GM12878 (cell line): ENCODE data around the gene PCCA. TPM values are rescaled to one million over a fixed set of nuclear protein-coding genes. Genes with fewer than 3 reads are reported as not detected.

Experiments used
- ATAC-seq: fragments of 200-7000 bp; cut with Tn5 transposase; 3 replicates; pipeline ENCODE4 v1.9.1; 2020; ENCODE audit warnings: mild to moderate bottlenecking, moderate library complexity
- BruUV-seq: library from RNA; stranded (reverse); fragments of 400-500 nt; replicated peaks from 2 replicates; lab custom pipeline; 2021; lab: Mats Ljungman, UMichigan
- CTCF ChIA-PET: fragments of 300-600 bp; sonication (Branson Sonifier 250); formaldehyde crosslinking; extraction: SDS; loops from one replicate; lab custom pipeline; 2021; ENCODE audit warnings: inconsistent platforms; lab: Yijun Ruan, JAX
- POLR2A ChIA-PET: fragments of 350-600 bp; formaldehyde crosslinking; extraction: SDS; loops from one replicate; lab custom pipeline; 2021; ENCODE audit warnings: inconsistent platforms; lab: Charles Lee
- RAD21 ChIA-PET: fragments of 300-600 bp; sonication (Branson Sonifier 250); formaldehyde crosslinking; loops from one replicate; lab custom pipeline; 2023; ENCODE audit warnings: antibody characterized with exemption; ENCODE audit not compliant: unreplicated experiment; lab: Charles Lee
- SMC1A ChIA-PET: fragments of 300-600 bp; sonication (Branson Sonifier 250); formaldehyde crosslinking; loops from one replicate; lab custom pipeline; 2023; ENCODE audit not compliant: unreplicated experiment, uncharacterized antibody; lab: Charles Lee
- DNase-seq: peaks from one replicate; pipeline ENCODE4 v3.0.0-alpha.2; 2011; ENCODE audit warnings: low read depth, low spot score
- FAIRE-seq: peaks from 3 replicates; lab custom pipeline; 2011; peaks lifted over from hg19 to GRCh38; lab: Jason Lieb, UNC
- H2AFZ ChIP-seq: 2 replicates; pipeline ENCODE4 v1.6.0; 2011; ENCODE audit warnings: low read depth, low read length, control low read depth; ENCODE audit not compliant: control insufficient read depth
- H3K27ac ChIP-seq: 2 replicates; pipeline ENCODE4 v1.5.1; 2011; ENCODE audit warnings: control low read depth; ENCODE audit not compliant: control insufficient read depth, insufficient read depth
- H3K27me3 ChIP-seq, 2 experiments: replicated peaks in 1 of 2; 2 replicates each; pipeline versions ENCODE4 v1.6.0 to v1.6.1; 2011; ENCODE audit warnings: low read length in 1 of 2; ENCODE audit not compliant: control insufficient read depth in 2 of 2, insufficient read depth in 2 of 2
- H3K36me3 ChIP-seq, 2 experiments: 2 replicates each; pipeline ENCODE4 v1.5.1; 2011; ENCODE audit warnings: low read length in 1 of 2; ENCODE audit not compliant: control insufficient read depth in 2 of 2, insufficient read depth in 2 of 2
- H3K4me1 ChIP-seq: 2 replicates; pipeline ENCODE4 v1.6.1; 2011; ENCODE audit warnings: mild to moderate bottlenecking, low read length, moderate library complexity, mixed read lengths; ENCODE audit not compliant: control insufficient read depth, insufficient read depth
- H3K4me2 ChIP-seq: 2 replicates; pipeline ENCODE4 v1.6.0; 2011; ENCODE audit warnings: control low read depth; ENCODE audit not compliant: control insufficient read depth, insufficient read depth
- H3K4me3 ChIP-seq: fragments of 200-600 bp; sonication (generic); 2 replicates; pipeline ENCODE4 v1.5.1; 2016
- H3K79me2 ChIP-seq: 2 replicates; pipeline ENCODE4 v1.6.0; 2011; ENCODE audit warnings: low read length; ENCODE audit not compliant: control insufficient read depth, insufficient read depth
- H3K9ac ChIP-seq: 2 replicates; pipeline ENCODE4 v1.8.0; 2011; ENCODE audit warnings: low read length, control low read depth, mixed read lengths; ENCODE audit not compliant: control insufficient read depth, insufficient read depth
- H3K9me3 ChIP-seq: replicated peaks from 3 replicates; pipeline ENCODE4 v1.5.1; 2011; ENCODE audit warnings: mild to moderate bottlenecking, low read length; ENCODE audit not compliant: control insufficient read depth, insufficient read depth
- H4K20me1 ChIP-seq: 2 replicates; pipeline ENCODE4 v1.6.0; 2011; ENCODE audit not compliant: control insufficient read depth, insufficient read depth
- BCL11A ChIP-seq: IDR thresholded peaks from 2 replicates; pipeline ENCODE4 v1.6.1; 2011; ENCODE audit warnings: low read depth, low read length
- HDAC6 ChIP-seq: fragments of 200-600 bp; sonication (generic); IDR thresholded peaks from one replicate; pipeline ENCODE4 v1.8.0; 2017; ENCODE audit warnings: antibody characterized with exemption; ENCODE audit not compliant: unreplicated experiment
- IRF4 ChIP-seq: IDR thresholded peaks from 2 replicates; pipeline ENCODE4 v1.6.1; 2011; ENCODE audit warnings: low read depth, low read length
- NBN ChIP-seq: fragments of 450-650 bp; IDR thresholded peaks from 2 replicates; pipeline ENCODE4 v1.6.1; 2016
- NFIC ChIP-seq: IDR thresholded peaks from 2 replicates; pipeline ENCODE4 v1.6.1; 2012; ENCODE audit warnings: low read depth, mild to moderate bottlenecking, inconsistent platforms, low read length, moderate library complexity
- PML ChIP-seq: IDR thresholded peaks from 2 replicates; pipeline ENCODE4 v1.6.1; 2012; ENCODE audit warnings: low read length, inconsistent platforms
- POLR2AphosphoS2 ChIP-seq: IDR thresholded peaks from 2 replicates; pipeline ENCODE4 v1.6.1; 2011; ENCODE audit warnings: low read depth, mild to moderate bottlenecking, low read length, improper control_type of control experiment, moderate library complexity
- RB1 ChIP-seq: fragments of 450-650 bp; formaldehyde crosslinking; IDR thresholded peaks from 2 replicates; pipeline ENCODE4 v1.6.1; 2017; ENCODE audit warnings: mild to moderate bottlenecking, borderline replicate concordance
- SUPT20H ChIP-seq: IDR thresholded peaks from 2 replicates; pipeline ENCODE4 v1.6.1; 2011; ENCODE audit warnings: low read depth, mild to moderate bottlenecking, low read length, moderate library complexity, borderline replicate concordance; ENCODE audit not compliant: control insufficient read depth
- ZNF24 ChIP-seq: fragments of 450-650 bp; IDR thresholded peaks from 2 replicates; pipeline ENCODE4 v1.6.1; 2017; ENCODE audit warnings: antibody characterized with exemption, mild to moderate bottlenecking
- WGBS: methylation state at CpG from one replicate; pipeline ENCODE4 v1.1.6; 2016; ENCODE audit warnings: low lambda C conversion rate; ENCODE audit not compliant: insufficient replicate concordance, insufficient coverage; ENCODE audit errors: missing lambda C conversion rate; 5-methylcytosine and 5-hydroxymethylcytosine counted together
- in situ Hi-C: fragments of 300-500 bp; cut with MboI; formaldehyde crosslinking; loops from 9 replicates; pipeline ENCODE4 v1.14.3; 2018; ENCODE audit warnings: mixed read lengths
- intact Hi-C: fragments of 100-400 bp; cut with micrococcal nuclease; formaldehyde crosslinking; loops from one replicate; pipeline ENCODE4 v1.14.2; 2022; ENCODE audit not compliant: unreplicated experiment
- polyA plus RNA-seq, 11 experiments: library from polyadenylated mRNA; depleted of rRNA in 4 of 11; unstranded in 6 of 11; stranded (reverse) in 5 of 11; fragments of >200 nt; fragmentation: Nextera tagmentation in 4 of 11; fragmentation: Illumina TruSeq in 1 of 11; extraction: Ambion mirVana in 4 of 11; extraction: Trizol in 1 of 11; gene quantifications; 1 replicate in 1 of 11; 2 replicates in 10 of 11; pipeline versions ENCODE4 v1.2.1 to v1.2.3, GENCODE V29; 2011 to 2016; ENCODE audit warnings: inconsistent platforms in 2 of 11, missing spikeins in 2 of 11, low read depth in 1 of 11
- total RNA-seq, 4 experiments: library from RNA; depleted of rRNA in 3 of 4; stranded (reverse); fragments of >200 nt in 3 of 4; fragmentation: Illumina TruSeq in 1 of 4; extraction: Trizol in 1 of 4; gene quantifications; 2 replicates each; pipeline versions ENCODE4 v1.2.1 to v1.2.3, GENCODE V29; 2013 to 2021
- TF ChIP-seq, protein P1 (sequence below): IDR thresholded peaks from 2 replicates; pipeline ENCODE4 v1.6.1; 2012; ENCODE audit warnings: low read depth, low read length, improper control_type of control experiment
- TF ChIP-seq, protein P2 (sequence below): fragments of 450-650 bp; IDR thresholded peaks from 2 replicates; pipeline ENCODE4 v1.6.1; 2017; ENCODE audit warnings: mild to moderate bottlenecking
- TF ChIP-seq, protein P3 (sequence below): fragments of 450-650 bp; IDR thresholded peaks from 2 replicates; pipeline ENCODE4 v1.6.1; 2016; ENCODE audit warnings: mild to moderate bottlenecking
- TF ChIP-seq, protein P4 (sequence below): fragments of 450-650 bp; IDR thresholded peaks from 2 replicates; pipeline ENCODE4 v1.6.1; 2016; ENCODE audit warnings: mild to moderate bottlenecking, moderate library complexity, borderline replicate concordance
- TF ChIP-seq, protein P5 (sequence below): IDR thresholded peaks from 2 replicates; pipeline ENCODE4 v1.6.1; 2012; ENCODE audit warnings: low read depth, low read length, improper control_type of control experiment

Gene PCCA
- total and polyA plus RNA-seq, 10 of the 15 experiments (the other 5 are each of a cell fraction or from before 2014, with no cell fraction given) = 5.9 to 18.2 (median 12.4) TPM

DNA sequence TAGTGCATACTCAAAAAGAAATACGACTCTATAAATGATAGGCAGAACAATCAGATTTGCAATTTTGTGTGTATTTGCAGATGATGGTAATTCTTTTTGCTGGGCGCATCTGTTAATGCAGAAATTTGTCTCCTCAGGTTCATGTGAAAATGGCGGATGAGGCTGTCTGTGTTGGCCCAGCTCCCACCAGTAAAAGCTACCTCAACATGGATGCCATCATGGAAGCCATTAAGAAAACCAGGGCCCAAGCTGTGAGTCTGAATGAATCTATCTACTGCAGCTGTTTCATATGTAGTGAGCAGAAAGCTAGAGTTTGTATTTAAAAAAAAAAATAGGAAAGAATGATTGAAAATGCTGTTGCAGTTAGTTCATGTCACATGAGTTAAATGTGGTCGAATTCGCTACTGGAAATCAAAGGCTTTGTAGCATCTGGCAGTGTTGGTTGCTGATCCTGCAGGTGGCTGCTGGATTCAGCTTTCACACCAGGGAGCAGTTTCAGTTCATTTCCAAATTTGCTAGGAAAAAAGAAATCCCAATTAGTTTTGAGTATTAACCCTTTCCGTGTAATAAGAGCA is 66.0 kb downstream of the PCCA start:
- SMC1A ChIA-PET = interaction anchor here (0.9 to 1.3 kb wide), 2 partner anchors 9 to 10 kb away, joined by 3 to 5 read pairs; no protein-coding TSS in a partner anchor
- TF ChIP-seq PML (no peak), HDAC6 (no peak), BCL11A (no peak), POLR2AphosphoS2 (no peak), NBN (no peak), RB1 (no peak), NFIC (no peak), IRF4 (no peak), ZNF24 (no peak), SUPT20H (no peak)
- TF ChIP-seq, protein P1, sequence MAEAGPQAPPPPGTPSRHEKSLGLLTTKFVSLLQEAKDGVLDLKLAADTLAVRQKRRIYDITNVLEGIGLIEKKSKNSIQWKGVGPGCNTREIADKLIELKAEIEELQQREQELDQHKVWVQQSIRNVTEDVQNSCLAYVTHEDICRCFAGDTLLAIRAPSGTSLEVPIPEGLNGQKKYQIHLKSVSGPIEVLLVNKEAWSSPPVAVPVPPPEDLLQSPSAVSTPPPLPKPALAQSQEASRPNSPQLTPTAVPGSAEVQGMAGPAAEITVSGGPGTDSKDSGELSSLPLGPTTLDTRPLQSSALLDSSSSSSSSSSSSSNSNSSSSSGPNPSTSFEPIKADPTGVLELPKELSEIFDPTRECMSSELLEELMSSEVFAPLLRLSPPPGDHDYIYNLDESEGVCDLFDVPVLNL = no peak
- TF ChIP-seq, protein P2, sequence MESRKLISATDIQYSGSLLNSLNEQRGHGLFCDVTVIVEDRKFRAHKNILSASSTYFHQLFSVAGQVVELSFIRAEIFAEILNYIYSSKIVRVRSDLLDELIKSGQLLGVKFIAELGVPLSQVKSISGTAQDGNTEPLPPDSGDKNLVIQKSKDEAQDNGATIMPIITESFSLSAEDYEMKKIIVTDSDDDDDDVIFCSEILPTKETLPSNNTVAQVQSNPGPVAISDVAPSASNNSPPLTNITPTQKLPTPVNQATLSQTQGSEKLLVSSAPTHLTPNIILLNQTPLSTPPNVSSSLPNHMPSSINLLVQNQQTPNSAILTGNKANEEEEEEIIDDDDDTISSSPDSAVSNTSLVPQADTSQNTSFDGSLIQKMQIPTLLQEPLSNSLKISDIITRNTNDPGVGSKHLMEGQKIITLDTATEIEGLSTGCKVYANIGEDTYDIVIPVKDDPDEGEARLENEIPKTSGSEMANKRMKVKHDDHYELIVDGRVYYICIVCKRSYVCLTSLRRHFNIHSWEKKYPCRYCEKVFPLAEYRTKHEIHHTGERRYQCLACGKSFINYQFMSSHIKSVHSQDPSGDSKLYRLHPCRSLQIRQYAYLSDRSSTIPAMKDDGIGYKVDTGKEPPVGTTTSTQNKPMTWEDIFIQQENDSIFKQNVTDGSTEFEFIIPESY = no peak
- TF ChIP-seq, protein P3, sequence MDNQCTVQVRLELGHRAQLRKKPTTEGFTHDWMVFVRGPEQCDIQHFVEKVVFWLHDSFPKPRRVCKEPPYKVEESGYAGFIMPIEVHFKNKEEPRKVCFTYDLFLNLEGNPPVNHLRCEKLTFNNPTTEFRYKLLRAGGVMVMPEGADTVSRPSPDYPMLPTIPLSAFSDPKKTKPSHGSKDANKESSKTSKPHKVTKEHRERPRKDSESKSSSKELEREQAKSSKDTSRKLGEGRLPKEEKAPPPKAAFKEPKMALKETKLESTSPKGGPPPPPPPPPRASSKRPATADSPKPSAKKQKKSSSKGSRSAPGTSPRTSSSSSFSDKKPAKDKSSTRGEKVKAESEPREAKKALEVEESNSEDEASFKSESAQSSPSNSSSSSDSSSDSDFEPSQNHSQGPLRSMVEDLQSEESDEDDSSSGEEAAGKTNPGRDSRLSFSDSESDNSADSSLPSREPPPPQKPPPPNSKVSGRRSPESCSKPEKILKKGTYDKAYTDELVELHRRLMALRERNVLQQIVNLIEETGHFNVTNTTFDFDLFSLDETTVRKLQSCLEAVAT = no peak
- TF ChIP-seq, protein P4, sequence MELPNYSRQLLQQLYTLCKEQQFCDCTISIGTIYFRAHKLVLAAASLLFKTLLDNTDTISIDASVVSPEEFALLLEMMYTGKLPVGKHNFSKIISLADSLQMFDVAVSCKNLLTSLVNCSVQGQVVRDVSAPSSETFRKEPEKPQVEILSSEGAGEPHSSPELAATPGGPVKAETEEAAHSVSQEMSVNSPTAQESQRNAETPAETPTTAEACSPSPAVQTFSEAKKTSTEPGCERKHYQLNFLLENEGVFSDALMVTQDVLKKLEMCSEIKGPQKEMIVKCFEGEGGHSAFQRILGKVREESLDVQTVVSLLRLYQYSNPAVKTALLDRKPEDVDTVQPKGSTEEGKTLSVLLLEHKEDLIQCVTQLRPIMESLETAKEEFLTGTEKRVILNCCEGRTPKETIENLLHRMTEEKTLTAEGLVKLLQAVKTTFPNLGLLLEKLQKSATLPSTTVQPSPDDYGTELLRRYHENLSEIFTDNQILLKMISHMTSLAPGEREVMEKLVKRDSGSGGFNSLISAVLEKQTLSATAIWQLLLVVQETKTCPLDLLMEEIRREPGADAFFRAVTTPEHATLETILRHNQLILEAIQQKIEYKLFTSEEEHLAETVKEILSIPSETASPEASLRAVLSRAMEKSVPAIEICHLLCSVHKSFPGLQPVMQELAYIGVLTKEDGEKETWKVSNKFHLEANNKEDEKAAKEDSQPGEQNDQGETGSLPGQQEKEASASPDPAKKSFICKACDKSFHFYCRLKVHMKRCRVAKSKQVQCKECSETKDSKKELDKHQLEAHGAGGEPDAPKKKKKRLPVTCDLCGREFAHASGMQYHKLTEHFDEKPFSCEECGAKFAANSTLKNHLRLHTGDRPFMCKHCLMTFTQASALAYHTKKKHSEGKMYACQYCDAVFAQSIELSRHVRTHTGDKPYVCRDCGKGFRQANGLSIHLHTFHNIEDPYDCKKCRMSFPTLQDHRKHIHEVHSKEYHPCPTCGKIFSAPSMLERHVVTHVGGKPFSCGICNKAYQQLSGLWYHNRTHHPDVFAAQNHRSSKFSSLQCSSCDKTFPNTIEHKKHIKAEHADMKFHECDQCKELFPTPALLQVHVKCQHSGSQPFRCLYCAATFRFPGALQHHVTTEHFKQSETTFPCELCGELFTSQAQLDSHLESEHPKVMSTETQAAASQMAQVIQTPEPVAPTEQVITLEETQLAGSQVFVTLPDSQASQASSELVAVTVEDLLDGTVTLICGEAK = no peak
- TF ChIP-seq, protein P5, sequence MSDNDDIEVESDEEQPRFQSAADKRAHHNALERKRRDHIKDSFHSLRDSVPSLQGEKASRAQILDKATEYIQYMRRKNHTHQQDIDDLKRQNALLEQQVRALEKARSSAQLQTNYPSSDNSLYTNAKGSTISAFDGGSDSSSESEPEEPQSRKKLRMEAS = no peak

More for the DNA sequence above, 66.0 kb downstream of the PCCA start:
- Histone ChIP-seq H3K79me2 (no peaks in the 10 kb centered on the region), H3K27ac (no peak overlapping the region), H3K4me1 (no peaks in the 10 kb centered on the region), H3K4me2 (no peak overlapping the region), H2AFZ (no peak overlapping the region), H3K9me3 (no peaks in the 10 kb centered on the region), H3K4me3 (no peak overlapping the region), H3K36me3 (peaks cover 0 to 2% of the 10 kb centered on the region in 2 experiments; a peak in 1 of 4 replicates), H3K9ac (no peak overlapping the region), H4K20me1 (no peaks in the 10 kb centered on the region), H3K27me3 (no peaks in the 10 kb centered on the region)
- in situ Hi-C loops (no loop called here), intact Hi-C loops (no loop called here)
- RAD21 ChIA-PET = interaction anchor here (1.5 kb wide), 1 partner anchor 67 kb away, joined by 3 read pairs; no protein-coding TSS in a partner anchor
- ATAC-seq (no peak), FAIRE-seq (no peak), DNase-seq (no peak)
- POLR2A ChIA-PET = no interaction called here
- CTCF ChIA-PET = no interaction called here
- 99% methylated on average over 6 of the region's 6 CpGs for WGBS
- BruUV-seq = no TSS peak
